NCI-H1417 (cell line): ENCODE data around the gene KRT5.

Experiments
- DNase-seq, 3 experiments: peaks; one replicate each; lab custom pipeline; 2025; lab: John Stamatoyannopoulos, UW

Gene KRT5

DNA sequence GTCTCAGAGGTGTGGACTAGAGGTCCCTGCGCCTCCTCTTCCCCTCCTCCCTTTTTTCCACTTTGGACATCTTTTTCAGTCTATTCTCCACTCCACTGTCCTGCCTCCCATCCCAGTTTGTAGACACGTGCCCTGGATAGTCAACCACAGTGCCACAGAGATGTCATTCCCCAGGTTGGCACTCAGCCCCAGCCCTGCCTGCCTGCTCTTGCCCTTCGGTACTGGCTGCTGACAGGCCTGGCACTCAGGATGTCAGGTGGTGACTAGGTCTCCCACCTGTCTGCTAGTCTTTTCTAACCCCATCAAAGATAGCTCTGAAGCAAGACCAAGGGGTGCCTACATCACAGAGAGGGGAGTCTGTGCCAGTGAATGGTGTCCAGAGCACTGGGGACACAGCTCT is 16.9 kb upstream of the KRT5 start:
- DNase-seq: no peak

DNA sequence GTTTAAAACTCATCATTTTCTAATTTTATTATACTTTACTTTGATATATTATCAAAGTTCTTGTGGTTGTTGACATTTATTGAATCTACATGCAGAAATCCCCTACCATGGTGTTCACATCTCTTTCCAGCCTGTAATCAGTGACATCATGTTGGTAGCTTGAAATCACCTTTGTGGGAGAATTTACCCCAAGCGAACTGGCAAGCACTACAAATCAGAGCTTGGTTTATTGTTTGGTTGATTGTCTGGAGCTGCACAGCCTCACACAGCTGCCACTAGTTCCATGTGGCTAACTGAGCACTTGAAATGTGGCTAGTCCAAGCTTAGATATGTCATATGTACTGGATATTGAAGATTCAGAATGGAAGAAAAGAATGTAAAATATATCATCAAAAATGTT is 15.4 kb upstream of the KRT5 start:
- no peak for DNase-seq

DNA sequence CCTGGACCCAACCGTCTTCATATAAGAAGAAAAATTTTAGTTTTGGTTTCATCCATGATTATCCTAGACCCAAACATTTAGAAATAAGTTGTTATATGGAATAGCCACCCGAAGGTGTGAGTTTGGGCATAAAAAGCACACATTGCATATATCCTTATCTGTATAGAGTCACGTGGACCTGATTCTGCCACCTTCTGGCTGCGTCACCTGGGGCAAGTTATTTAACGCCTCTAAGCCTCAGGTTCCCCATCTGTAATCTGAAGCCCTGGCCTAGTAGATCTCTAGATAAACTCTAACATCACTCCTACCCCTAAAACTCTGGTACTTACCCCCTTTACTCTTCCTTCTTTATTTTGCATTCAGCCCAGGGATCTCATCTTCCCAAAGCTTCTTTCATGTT is 14.3 kb upstream of the KRT5 start:
- DNase-seq: peak in 1 of 3 experiments; percentile 10

DNA sequence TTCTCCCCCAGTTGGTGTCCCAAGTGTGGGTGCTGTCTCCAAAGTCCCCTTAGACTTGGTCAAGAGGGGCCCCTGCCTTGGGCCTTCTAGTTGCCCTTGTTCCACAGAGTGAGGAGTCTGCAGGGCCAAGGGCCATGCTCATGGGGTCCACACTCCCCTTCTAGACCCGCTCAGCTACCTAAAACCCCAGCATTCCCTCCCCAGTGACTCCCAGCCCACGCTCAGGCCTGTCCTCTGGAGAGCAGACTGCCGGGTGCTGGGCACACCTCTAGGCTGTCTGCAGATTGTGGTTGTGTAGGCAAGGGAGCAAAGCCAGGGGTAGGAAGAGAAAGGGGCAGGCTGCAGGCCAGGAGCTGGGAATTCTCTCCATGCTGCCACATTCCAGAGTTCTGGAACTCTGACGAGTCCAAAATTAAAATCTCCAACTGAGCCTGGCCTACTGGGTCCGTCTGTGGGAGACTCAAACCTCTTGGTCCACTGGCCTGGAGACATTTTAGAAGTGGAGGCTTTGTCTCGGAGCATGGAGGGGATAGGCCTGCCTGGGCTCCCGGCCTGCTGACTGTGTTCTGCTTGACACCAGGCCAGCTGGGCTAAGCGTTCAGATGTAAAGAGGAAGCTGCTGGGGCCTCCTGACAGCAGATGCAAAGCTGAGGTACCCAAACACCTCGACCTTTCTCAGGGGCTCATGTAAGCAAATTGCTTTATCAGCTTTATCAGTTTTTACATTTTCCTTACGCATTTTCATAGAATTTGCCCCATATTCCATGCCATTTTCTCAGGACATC is 13.7 kb upstream of the KRT5 start:
- DNase-seq: no peak

DNA sequence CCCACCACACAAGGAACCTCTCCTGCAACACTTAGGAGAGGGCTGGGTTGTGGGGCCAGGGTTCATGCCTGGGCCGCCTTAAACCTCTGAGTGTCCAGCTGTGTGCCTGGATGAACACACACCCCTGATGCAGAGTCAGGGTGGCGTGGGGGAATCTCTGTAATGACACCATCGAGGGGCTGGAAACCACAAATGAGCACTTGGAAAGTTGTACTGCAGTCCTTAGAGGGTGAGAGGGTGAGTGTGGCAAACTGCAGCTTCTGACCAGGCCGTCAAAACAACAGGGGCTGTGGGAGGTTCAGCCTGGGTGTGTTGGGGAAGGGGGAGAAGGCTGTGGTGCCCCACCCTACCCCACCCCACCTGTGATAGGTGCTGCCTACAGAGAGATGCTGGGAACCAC is 12.4 kb upstream of the KRT5 start:
- DNase-seq: no peak

DNA sequence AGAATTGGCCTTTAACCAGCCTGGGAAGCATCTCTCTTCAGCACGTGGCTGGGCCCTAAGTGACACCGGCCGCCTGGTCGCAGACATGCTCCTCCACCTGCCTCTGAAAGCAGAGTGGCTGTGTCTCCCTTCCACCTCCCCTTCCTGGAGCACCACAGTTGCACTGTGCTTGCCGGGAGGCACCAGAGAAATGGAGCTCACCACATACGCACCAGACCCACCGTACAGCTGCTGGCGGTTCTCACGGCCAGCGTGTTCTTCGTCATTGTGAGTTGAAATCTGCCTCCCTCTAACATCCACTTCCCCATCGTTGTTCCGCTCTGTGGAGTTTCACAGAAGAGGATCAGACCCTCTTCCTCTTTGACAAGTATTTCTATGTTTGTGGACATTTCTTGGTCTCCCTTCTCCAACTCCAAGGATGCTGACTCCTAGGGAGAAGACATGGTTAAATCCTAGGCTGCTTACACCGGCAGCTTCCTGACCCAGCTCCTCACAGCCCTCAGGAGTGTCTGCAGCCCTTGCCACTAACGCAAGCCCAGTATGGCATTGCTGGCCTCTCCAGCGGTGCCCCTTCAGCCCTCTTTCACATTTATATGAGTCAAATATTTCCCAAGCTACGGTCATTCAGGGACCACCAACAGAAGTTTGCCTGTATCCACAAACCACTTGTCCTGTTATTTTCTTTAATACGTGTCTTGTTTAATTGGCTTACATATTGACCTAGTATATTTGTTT is 11.5 kb upstream of the KRT5 start:
- no peak for DNase-seq

DNA sequence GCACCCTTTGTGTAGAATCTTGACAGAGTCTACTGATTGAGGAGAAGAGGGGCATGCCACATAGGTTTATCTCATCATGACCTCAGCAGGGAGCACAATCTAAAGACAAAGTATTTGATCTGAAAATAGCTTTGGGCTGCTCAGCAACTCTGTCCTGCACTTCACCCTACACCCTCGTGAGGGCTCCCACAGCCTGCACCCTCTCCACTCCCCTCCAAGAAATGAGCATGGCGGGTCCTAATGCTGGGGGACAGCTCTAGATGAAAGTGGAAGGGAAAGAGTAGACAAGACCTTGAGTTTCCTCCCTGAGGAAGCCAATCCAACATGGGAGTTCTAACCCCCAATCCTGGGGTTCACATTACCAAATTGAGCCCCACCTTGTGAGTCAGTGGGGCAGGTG is 10.7 kb upstream of the KRT5 start:
- DNase-seq: no peak

DNA sequence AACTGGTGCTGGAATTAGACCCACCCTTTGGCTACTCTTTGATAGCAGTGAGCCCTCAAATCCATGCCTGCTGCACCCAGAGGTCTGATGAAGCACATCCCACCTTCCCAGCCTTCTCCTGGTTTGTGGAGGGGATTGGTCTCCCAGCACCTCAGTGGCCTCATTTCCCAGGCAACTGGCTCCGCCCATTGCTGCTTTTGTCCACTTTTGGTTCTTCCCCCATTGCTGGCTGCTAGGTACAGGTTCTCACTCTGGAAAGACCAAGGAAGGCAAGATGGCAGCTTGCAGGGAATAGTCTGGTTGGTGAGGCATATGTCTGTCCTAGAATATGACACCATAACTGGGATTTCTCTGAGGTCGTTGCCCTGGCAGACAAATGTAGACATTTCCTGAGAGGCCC is 10.2 kb upstream of the KRT5 start:
- DNase-seq: no peak

DNA sequence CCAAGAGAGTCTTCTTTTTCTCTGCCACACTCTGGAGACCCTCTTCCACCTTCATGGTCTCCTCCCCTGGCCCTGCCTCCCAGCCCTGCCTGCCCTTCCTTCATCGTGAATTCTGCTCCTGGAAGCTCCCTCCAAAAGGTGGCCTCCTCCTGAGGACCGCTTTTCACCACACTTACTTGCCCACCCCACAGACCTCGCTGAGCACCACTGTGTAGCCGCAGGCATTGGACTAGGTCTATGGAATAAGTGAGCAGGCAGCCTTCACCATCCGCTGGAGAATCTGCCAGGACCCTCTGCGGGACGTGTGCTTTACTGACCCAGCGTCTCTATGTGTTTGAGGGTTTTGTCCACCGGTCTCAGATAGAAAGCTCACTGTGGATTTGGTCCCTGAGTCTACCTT is 9.7 kb upstream of the KRT5 start:
- DNase-seq: no peak

DNA sequence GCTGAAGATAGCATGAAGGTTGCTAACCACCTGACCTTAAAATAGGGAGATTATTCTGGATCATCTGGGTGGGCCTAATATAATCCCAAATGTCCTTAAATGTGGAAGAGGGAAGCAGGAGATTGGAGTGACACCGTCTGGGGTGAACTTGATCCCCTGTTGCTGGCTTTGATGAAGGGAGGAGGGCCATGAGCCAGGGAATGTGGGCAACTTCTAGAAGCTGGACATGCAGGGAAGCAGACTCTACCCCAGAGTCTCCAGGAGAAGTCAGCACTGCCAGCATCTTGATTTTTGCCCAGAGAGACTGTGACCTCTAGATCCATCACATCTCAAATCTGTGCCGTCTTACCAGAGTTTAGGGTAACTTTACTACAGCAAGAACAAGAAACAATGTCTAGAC is 9.2 kb upstream of the KRT5 start:
- DNase-seq: no peak

DNA sequence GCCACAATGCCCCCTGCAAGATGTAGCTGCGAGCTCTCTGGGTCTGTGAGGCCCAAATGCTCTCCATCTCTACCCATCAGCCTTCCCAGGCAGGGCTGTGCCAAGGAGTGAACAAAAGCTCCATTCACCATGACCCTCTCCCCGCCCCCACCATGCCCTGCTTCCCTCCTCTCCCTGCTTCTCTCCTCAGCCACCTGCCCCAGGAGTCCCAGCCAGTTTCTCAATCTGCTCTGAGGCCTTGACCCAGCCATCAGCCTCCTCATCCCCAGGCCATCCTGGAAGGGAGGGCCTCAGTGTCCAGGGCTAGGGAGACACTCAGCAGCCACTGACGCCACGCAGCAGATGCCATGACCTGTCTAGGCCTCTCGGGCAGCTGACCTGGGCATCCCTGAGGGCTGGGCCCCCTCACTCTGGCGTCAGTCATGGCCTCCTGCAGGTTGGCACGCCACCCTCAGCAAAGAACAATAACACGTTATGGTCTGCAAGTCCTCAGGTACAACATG is 8.5 kb upstream of the KRT5 start:
- no peak for DNase-seq

DNA sequence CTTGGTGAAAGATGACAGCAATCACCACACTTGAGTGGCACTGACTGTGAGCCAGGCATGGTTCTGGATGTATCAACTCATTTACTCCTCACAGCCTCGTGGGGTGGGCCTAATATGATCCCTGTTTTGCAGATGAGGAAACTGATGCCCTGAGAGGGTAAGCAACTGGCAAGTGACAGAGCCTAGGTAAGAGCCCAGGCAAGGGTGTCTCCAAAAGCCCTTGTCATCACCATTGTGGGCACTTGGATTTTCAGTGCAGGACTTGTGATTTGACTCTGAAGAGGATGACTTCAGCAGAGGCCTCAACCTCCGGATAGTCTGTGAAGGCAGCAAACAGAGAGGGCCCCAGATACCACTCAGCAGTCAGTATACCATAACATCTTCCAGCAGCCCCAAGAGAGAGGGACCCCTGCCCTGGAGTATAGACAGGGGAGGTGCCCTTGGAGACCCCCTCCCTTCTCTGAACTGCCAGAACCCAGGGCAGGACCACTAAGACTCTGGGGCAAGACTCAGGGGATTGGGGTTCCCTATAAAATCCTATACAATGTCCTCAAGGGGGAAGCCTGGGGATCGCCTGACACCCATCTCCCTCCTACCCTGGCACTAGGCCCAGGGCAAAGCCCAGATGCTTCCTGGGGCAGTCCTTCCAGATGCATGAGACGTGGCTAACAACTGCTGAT is 7.1 kb upstream of the KRT5 start:
- DNase-seq: no peak

DNA sequence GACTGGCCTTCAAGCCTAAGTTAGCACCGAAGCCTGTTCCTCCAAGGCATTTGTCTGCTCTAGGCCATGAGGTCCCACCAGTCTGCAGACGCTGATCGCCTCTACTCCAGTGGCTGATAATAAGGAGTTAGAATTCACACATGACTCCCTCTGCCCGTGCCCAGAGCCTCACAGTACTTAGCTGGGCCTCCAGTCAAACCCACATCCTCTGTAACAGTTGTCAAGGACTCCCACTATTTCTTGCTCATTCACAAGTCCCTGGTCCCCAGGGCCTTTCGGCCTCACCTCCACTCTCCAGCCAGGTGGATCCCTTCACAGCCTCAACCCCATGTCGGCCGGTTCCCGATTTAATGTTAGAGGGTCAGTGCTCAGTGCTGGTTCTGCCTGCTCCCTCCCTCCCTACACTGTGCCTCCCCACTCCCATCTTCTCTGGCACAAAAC is 6.3 kb upstream of the KRT5 start:
- DNase-seq: no peak

DNA sequence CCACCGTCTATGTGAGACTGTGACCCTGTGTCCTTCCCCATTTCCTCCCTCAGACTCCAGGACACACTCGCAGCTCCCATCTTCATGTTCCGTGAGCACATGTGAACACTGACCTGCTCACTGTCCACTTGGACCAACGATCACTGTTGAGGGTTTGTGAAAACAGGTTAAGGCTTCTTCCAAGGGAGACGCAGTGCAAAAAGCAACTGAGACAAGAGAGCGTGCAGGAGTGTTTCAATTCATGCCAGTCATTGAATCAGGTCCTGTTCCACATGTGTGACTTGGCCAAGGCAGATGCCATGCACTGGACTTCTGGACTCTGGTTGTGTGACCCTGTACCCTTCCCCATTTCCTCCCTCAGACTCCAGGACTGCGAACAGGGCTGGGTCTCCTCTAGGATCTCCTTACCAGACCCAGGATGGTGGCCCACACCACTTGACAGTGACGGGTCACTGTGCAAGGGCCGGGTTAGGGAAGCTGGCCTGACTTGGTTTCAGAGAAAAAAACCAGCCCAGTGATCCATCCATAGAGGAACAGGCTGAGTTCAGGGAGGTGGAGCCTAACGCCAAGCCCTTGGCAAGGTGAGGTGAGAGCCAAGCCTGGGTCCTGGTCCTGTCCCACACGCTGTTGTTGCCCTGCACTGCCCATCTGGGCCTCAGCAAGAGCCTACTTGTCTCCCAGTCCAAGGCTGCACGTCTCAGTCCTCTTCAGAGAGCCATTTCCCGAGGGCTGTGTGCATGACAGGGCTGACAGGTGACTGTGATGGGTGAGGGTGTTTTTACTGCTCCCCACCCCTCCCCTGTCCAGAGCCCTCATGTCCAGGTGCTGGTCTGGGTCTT is 5.7 kb upstream of the KRT5 start:
- DNase-seq: no peak

DNA sequence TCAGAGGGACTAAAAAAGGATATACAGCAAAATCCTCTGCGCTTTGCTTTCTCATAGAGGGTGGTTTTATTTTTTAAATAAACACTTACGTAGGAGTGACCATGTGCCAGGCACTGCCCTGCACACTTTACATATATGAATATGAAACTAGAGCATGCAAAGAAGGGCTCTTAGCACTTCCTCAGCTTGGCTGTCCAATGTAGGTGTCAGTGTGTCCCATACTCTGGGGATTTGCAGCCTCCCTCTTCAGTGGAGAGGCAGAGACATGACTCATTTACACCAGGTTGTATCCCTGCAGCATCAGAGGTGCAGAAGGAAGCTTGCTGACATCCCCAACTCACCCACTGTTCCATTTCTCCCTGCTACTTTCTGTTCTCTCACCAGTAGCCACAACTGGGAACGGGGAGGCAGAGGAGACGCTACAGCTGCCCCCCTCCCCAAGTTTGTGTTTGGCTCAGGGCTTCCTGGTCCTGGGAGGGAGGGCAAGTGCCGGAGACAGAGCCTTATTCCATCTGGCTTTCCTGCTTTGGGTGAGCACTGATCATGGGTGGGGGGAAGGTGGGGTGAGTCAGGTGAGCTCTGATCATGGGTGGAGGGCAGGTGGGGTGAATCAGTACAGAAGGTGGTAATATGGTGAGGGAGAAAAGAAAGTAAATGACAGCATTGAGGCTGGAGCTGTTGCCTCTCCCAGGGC is 4.9 kb upstream of the KRT5 start:
- no peak for DNase-seq

DNA sequence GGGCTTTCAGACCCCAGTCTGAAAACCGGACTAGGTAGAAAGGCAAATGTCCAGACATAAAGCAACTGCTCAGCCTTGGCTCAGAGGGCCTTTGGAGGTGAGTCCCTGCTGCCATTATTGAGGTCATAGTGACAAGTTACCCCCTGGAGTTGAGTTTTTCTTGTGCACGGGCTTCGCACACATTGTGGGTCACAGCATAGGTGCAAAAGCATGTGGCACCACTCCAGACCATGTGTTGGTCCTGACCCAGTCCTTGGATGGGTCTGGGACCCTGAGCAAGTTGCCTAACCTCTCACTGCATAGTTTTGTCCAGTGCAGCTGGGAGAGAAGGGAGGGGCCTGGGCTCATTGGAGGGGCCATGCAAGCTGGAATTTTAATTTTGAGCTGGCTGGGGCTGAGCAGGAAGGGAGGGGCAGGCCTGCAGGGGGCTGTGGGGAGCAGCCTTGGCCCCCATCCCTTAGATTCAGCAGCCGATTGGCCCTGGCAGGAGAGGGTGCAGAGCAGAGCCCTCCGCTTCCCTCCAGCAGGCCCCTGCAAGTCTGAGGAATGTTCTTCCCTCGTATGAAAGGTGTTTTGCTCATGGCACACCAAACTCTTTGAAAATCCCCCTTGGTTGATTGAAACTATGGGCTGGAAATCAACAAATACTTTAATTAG is 4.2 kb upstream of the KRT5 start:
- no peak for DNase-seq

DNA sequence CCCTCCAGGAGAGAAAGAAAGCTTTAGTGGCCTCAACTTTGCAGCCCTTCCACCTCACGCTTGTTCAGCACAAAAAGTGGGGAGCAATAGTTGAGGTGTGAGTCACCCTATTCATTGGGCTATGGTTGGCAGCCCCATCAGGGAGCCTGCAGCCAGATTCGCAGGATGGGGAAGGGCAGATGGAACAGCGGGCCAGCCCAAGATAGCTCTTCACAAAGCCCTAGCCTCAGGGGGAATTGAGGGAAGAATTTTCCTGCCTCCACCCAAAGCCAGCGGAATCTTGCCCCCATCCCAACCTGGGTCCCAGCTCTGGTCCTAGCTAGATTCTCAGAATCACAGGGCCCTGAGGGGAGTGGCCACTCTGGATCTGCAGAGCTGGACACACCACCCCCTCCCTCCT is 3.6 kb upstream of the KRT5 start:
- DNase-seq: no peak

DNA sequence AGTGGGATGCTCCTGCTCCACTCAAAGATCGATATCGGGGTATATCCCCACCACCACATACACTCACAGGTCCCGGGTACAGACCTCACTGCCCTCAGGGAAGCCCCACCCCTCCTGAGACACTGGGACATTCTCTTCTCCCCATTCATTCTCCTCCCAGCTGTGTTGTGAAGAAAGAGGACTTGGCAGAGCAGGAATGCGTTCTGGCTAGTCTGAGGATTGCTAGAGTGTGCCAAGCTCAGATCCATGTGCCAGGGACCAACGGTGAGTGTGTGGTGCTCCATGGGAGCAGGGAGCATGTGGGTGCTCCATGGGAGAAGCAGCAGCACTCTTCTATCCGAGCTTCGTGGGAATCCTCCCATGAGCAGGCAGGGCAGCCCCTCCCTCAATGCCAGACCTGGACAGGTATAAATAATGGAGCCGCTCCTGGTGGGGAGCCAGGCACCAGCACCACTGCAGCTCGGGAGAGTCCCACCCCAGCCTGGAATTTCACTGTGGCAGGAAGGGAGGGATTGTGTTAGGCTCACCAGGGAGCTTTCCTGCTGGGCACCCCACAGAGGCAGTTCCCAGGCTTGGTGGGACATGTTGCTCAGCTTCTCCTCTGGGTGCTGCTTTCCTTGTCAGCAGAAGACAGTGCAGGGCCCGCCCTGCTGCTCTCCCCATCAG is 2.3 kb upstream of the KRT5 start:
- peak in 2 of 3 experiments; percentile 29 to 33 for DNase-seq

DNA sequence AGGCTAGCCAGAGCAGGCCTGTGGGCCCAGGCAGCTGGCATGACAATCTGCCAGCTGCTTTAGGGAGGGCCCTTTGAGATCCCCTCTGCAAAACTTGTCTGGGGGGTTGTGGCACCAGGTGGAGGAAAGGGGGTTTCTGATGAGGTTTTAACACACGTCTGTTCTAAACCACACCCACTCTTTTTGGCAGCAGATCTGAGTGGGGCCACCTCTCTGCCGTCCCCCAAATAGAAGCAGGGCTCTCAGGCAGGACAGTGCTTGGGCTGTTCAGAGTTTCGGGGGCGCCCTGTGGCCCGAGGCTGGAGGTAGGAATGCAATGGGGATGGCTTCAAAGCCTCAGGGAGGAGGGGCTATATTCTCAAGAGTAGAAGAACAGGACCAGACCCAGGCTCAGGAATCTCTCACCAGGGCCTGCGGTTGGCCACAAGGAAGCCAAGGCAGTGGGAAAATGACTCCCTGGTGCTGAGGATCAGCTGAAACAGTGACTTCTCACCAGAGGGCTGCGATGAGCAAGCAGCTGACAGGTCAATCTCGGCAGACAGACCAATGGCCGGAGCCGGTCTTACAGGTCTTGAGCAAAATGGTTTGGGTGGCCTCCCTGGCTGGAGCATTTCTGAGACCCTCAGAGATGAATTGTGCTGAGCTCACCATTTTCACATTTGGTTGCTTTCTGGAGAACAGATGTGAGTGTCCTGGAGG is 1.5 kb upstream of the KRT5 start:
- DNase-seq: no peak

DNA sequence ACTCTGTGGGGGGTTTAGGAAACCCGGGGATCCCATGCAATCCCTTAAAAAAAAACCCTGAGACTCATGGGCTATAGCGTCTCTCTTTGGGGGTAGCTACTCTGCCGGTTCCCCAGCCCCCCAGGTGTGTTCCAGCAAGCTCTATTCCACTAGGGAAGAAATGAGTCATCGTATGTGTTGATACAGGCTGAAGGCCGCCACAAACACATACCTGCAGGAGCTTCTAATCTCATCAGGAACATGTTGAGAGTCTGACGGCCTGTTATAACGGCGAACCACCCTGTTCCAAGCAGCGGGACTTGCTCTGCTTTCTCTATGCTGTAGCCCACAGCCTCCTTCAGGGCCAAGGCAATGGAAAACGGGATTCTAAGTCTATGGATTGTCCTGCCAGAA is 977 bp upstream of the KRT5 start:
- DNase-seq: no peak
